IMR-90 (cell line): Measurements from ENCODE around the gene MIPEP. TPM values are rescaled to one million over a fixed set of nuclear protein-coding genes. Genes with fewer than 3 reads are reported as not detected.

Experiments used
- ATAC-seq: fragments of 200-7000 bp; cut with Tn5 transposase; 2 replicates; pipeline ENCODE4 v1.9.1; 2020; ENCODE audit warnings: low read depth, mild to moderate bottlenecking, moderate library complexity
- BruUV-seq: library from RNA; stranded (reverse); fragments of 400-500 nt; replicated peaks from 2 replicates; lab custom pipeline; 2021; lab: Mats Ljungman, UMichigan
- CTCF ChIA-PET: fragments of 300-600 bp; formaldehyde crosslinking; extraction: SDS; loops from one replicate; lab custom pipeline; 2021; ENCODE audit warnings: antibody characterized with exemption; lab: Yijun Ruan, JAX
- POLR2A ChIA-PET: fragments of 300-600 bp; sonication (Branson Sonifier 250); formaldehyde crosslinking; loops from one replicate; lab custom pipeline; 2022; ENCODE audit warnings: antibody characterized with exemption; ENCODE audit not compliant: unreplicated experiment; lab: Charles Lee
- DNase-seq: peaks from one replicate; pipeline ENCODE4 v3.0.0; 2013
- H2AFZ ChIP-seq: replicated peaks from 2 replicates; pipeline ENCODE3; 2013; ENCODE audit warnings: low read length, mild to moderate bottlenecking; ENCODE audit not compliant: poor library complexity
- H2AK5ac ChIP-seq: 2 replicates; pipeline ENCODE4 v1.6.1; 2013; ENCODE audit warnings: low read depth, low read length, inconsistent platforms
- H2AK9ac ChIP-seq: replicated peaks from 2 replicates; pipeline ENCODE3; 2013; ENCODE audit warnings: mild to moderate bottlenecking, low read depth, low read length, moderate library complexity; ENCODE audit not compliant: poor library complexity
- H2BK120ac ChIP-seq: 2 replicates; pipeline ENCODE4 v1.6.1; 2013; ENCODE audit warnings: low read depth, low read length, inconsistent platforms
- H2BK15ac ChIP-seq: 3 replicates; pipeline ENCODE4 v1.6.1; 2013; ENCODE audit warnings: low read depth, low read length, inconsistent platforms
- H2BK20ac ChIP-seq: 2 replicates; pipeline ENCODE4 v1.6.1; 2013; ENCODE audit warnings: low read depth, mild to moderate bottlenecking, inconsistent platforms, low read length, moderate library complexity
- H2BK5ac ChIP-seq: 2 replicates; pipeline ENCODE4 v1.6.1; 2013; ENCODE audit warnings: mild to moderate bottlenecking, low read depth, low read length, inconsistent platforms; ENCODE audit not compliant: poor library complexity, severe bottlenecking
- H3K14ac ChIP-seq: replicated peaks from 2 replicates; pipeline ENCODE4 v1.6.1; 2013; ENCODE audit warnings: low read depth, low read length, inconsistent platforms
- H3K18ac ChIP-seq: 2 replicates; pipeline ENCODE4 v1.6.1; 2013; ENCODE audit warnings: low read depth, low read length, control low read depth
- H3K23ac ChIP-seq: 2 replicates; pipeline ENCODE4 v1.6.1; 2013; ENCODE audit warnings: low read depth, low read length, inconsistent platforms
- H3K27ac ChIP-seq: 2 replicates; pipeline ENCODE4 v1.5.1; 2013; ENCODE audit warnings: mild to moderate bottlenecking, control low read depth, low read length; ENCODE audit not compliant: insufficient read depth
- H3K27me3 ChIP-seq: 2 replicates; pipeline ENCODE4 v1.6.1; 2013; ENCODE audit warnings: low read length; ENCODE audit not compliant: control insufficient read depth, insufficient read depth
- H3K36me3 ChIP-seq: 2 replicates; pipeline ENCODE4 v1.6.1; 2013; ENCODE audit warnings: low read length, mixed read lengths; ENCODE audit not compliant: control insufficient read depth, insufficient read depth
- H3K4ac ChIP-seq: 2 replicates; pipeline ENCODE4 v1.6.1; 2013; ENCODE audit warnings: low read depth, low read length, inconsistent platforms
- H3K4me1 ChIP-seq: 2 replicates; pipeline ENCODE4 v1.6.1; 2013; ENCODE audit warnings: low read length, mixed read lengths; ENCODE audit not compliant: control insufficient read depth, insufficient read depth
- H3K4me2 ChIP-seq: 2 replicates; pipeline ENCODE4 v1.6.1; 2013; ENCODE audit warnings: low read depth, mild to moderate bottlenecking, control low read depth, low read length, moderate library complexity
- H3K4me3 ChIP-seq: 2 replicates; pipeline ENCODE4 v1.5.1; 2013; ENCODE audit warnings: low read depth, mild to moderate bottlenecking, control low read depth, low read length, moderate library complexity; ENCODE audit not compliant: insufficient read depth
- H3K56ac ChIP-seq: 2 replicates; pipeline ENCODE4 v1.6.1; 2013; ENCODE audit warnings: low read length, inconsistent platforms; ENCODE audit not compliant: insufficient read depth; ENCODE audit errors: extremely low read depth
- H3K79me1 ChIP-seq, 2 experiments: 2 replicates each; pipeline ENCODE4 v1.6.1; 2013; ENCODE audit warnings: low read length in 2 of 2, inconsistent platforms in 1 of 2, low read depth in 1 of 2
- H3K9ac ChIP-seq: 2 replicates; pipeline ENCODE4 v1.6.1; 2013; ENCODE audit warnings: low read depth, low read length, control low read depth
- H3K9me1 ChIP-seq: 2 replicates; pipeline ENCODE4 v1.6.1; 2013; ENCODE audit warnings: low read length, inconsistent platforms; ENCODE audit not compliant: insufficient read depth
- H3K9me3 ChIP-seq: 2 replicates; pipeline ENCODE4 v1.6.1; 2013; ENCODE audit warnings: low read length; ENCODE audit not compliant: control insufficient read depth, insufficient read depth
- H4K20me1 ChIP-seq: 2 replicates; pipeline ENCODE4 v1.6.1; 2013; ENCODE audit warnings: low read length, inconsistent platforms; ENCODE audit not compliant: insufficient read depth
- H4K5ac ChIP-seq: 2 replicates; pipeline ENCODE4 v1.6.1; 2013; ENCODE audit warnings: mild to moderate bottlenecking, low read depth, low read length, control low read depth
- H4K8ac ChIP-seq, 2 experiments: 2 replicates each; pipeline ENCODE4 v1.6.1; 2013; ENCODE audit warnings: low read depth in 2 of 2, low read length in 2 of 2, control low read depth in 1 of 2, inconsistent platforms in 1 of 2
- H4K91ac ChIP-seq: 2 replicates; pipeline ENCODE4 v1.6.1; 2013; ENCODE audit warnings: low read depth, low read length, inconsistent platforms; ENCODE audit not compliant: insufficient read depth
- BHLHE40 ChIP-seq: fragments of 150-350 bp; IDR thresholded peaks from 2 replicates; pipeline ENCODE4 v1.6.1; 2016; ENCODE audit warnings: mild to moderate bottlenecking, low read depth, low read length
- CEBPB ChIP-seq: IDR thresholded peaks from 2 replicates; pipeline ENCODE4 v1.6.1; 2012; ENCODE audit warnings: low read depth, low read length, improper control_type of control experiment
- CHD1 ChIP-seq: IDR thresholded peaks from 2 replicates; pipeline ENCODE4 v1.6.1; 2012; ENCODE audit warnings: low read depth, low read length, improper control_type of control experiment
- CTCF ChIP-seq: conservative IDR thresholded peaks from 2 replicates; pipeline ENCODE4 v1.5.1; 2012; ENCODE audit warnings: mild to moderate bottlenecking, low read depth, low read length, improper control_type of control experiment
- ELK1 ChIP-seq: fragments of 150-350 bp; IDR thresholded peaks from 2 replicates; pipeline ENCODE4 v1.6.1; 2016; ENCODE audit warnings: low read depth, mild to moderate bottlenecking, low read length, moderate library complexity, borderline replicate concordance
- FOS ChIP-seq: fragments of 150-350 bp; IDR thresholded peaks from 2 replicates; pipeline ENCODE4 v1.6.1; 2016; ENCODE audit warnings: low read depth, low read length
- MAFK ChIP-seq: IDR thresholded peaks from 2 replicates; pipeline ENCODE4 v1.6.1; 2012; ENCODE audit warnings: low read depth, low read length, improper control_type of control experiment
- MAZ ChIP-seq: IDR thresholded peaks from 2 replicates; pipeline ENCODE4 v1.6.1; 2012; ENCODE audit warnings: low read depth, mild to moderate bottlenecking, low read length, improper control_type of control experiment, moderate library complexity, borderline replicate concordance
- MXI1 ChIP-seq: IDR thresholded peaks from 2 replicates; pipeline ENCODE4 v1.6.1; 2012; ENCODE audit warnings: low read depth, mild to moderate bottlenecking, low read length, moderate library complexity, borderline replicate concordance
- NFE2L2 ChIP-seq: fragments of 150-350 bp; IDR thresholded peaks from 2 replicates; pipeline ENCODE4 v1.6.1; 2016; ENCODE audit warnings: low read depth, mild to moderate bottlenecking, low read length
- POLR2A ChIP-seq: IDR thresholded peaks from 2 replicates; pipeline ENCODE4 v1.6.1; 2012; ENCODE audit warnings: mild to moderate bottlenecking, low read depth, low read length
- RAD21 ChIP-seq: IDR thresholded peaks from 2 replicates; pipeline ENCODE4 v1.6.1; 2012; ENCODE audit warnings: low read length, improper control_type of control experiment
- RCOR1 ChIP-seq: IDR thresholded peaks from 2 replicates; pipeline ENCODE4 v1.6.1; 2012; ENCODE audit warnings: mild to moderate bottlenecking, low read length, improper control_type of control experiment; ENCODE audit not compliant: insufficient replicate concordance
- SMC3 ChIP-seq: fragments of 150-350 bp; IDR thresholded peaks from 2 replicates; pipeline ENCODE4 v1.6.1; 2016; ENCODE audit warnings: low read depth, mild to moderate bottlenecking, antibody characterized with exemption, low read length, moderate library complexity
- WGBS, 2 experiments: methylation state at CpG; one replicate each; pipeline versions ENCODE4 v1.1.5 to v1.1.7; 2013; ENCODE audit warnings: missing lambda C conversion rate in 2 of 2; ENCODE audit not compliant: insufficient read length in 1 of 2; ENCODE audit errors: extremely low coverage in 2 of 2; 5-methylcytosine and 5-hydroxymethylcytosine counted together
- dilution Hi-C: fragments of 300-500 bp; cut with HindIII; formaldehyde crosslinking; loops from one replicate; pipeline ENCODE4 v1.14.3; 2018; ENCODE audit warnings: low sequenced_read_pairs; ENCODE audit not compliant: unreplicated experiment
- in situ Hi-C: fragments of 300-500 bp; cut with MboI; formaldehyde crosslinking; loops from 3 replicates; pipeline ENCODE4 v1.14.3; 2019; ENCODE audit warnings: low sequenced_read_pairs, inconsistent platforms, mixed read lengths
- intact Hi-C: fragments of 100-400 bp; cut with micrococcal nuclease; formaldehyde crosslinking; loops from 2 replicates; pipeline ENCODE4 v1.10.0; 2022
- polyA plus RNA-seq, 3 experiments: library from polyadenylated mRNA; depleted of rRNA; stranded (reverse); fragments of >200 nt; gene quantifications; 2 replicates each; pipeline ENCODE4 v1.2.3, GENCODE V29; 2012; ENCODE audit warnings: low replicate concordance in 1 of 3
- total RNA-seq: library from RNA; depleted of rRNA; stranded (reverse); fragments of >200 nt; gene quantifications from 2 replicates; pipeline ENCODE4 v1.2.3, GENCODE V29; 2012

MIPEP gene
- total and polyA plus RNA-seq, 2 of the 4 experiments (the other 2 are of a cell fraction): 15.0 to 21.5 TPM

GRCh38 chr13:23817830-23818229 is 71.4 kb downstream of the MIPEP start:
- no peak overlapping the region for H3K9ac ChIP-seq
- no peak for TF ChIP-seq ELK1
- TF ChIP-seq MAZ: no peak
- TF ChIP-seq CHD1: no peak
- no peak for TF ChIP-seq MXI1
- no peak for TF ChIP-seq RCOR1
- TF ChIP-seq POLR2A: no peak
- no peak for TF ChIP-seq NFE2L2
- no peak for TF ChIP-seq SMC3
- no peak for TF ChIP-seq FOS
- no peak for TF ChIP-seq CEBPB
- no peak for TF ChIP-seq BHLHE40
- no peak for TF ChIP-seq MAFK
- no peak for TF ChIP-seq RAD21
- TF ChIP-seq CTCF: no peak
- ATAC-seq: no peak

More at GRCh38 chr13:23817830-23818229, 71.4 kb downstream of the MIPEP start:
- Histone ChIP-seq H2BK5ac (no peak overlapping the region), H2BK15ac (no peak overlapping the region), H3K23ac (no peak overlapping the region), H2BK120ac (no peak overlapping the region), H3K79me1 (no peaks in the 10 kb centered on the region), H3K14ac (no peak overlapping the region), H3K4me3 (no peak overlapping the region), H4K5ac (no peak overlapping the region), H3K56ac (no peak overlapping the region), H2AK9ac (no peak overlapping the region), H2AFZ (no peak overlapping the region), H2AK5ac (no peak overlapping the region), H3K18ac (no peak overlapping the region), H3K9me1 (no peaks in the 10 kb centered on the region; the same call in 1 of the 2 replicates), H4K20me1 (no peaks in the 10 kb centered on the region), H3K4me2 (no peak overlapping the region), H4K8ac (no peak overlapping the region), H3K4me1 (no peaks in the 10 kb centered on the region), H3K4ac (no peak overlapping the region), H3K36me3 (peaks cover 5% of the 10 kb centered on the region; the same call in 1 of the 2 replicates), H3K9me3 (no peaks in the 10 kb centered on the region), H4K91ac (no peak overlapping the region), H3K27me3 (no peaks in the 10 kb centered on the region), H3K27ac (no peak overlapping the region), H2BK20ac (no peak overlapping the region)
- intact Hi-C loops: no loop called here
- BruUV-seq: no TSS peak
- ChIA-PET POLR2A (no interaction called here), CTCF (no interaction called here)
- no peak for DNase-seq
- in situ Hi-C loops: no loop called here
- dilution Hi-C loops: no loop called here
- 100% methylated on average over 1 of the region's 4 CpGs; no CpG with 5 or more reads in 1 of the 2 experiments for WGBS, 2 experiments
